ENCODE measurements around the gene OGDHL. TPM values are rescaled to one million over a fixed set of nuclear protein-coding genes. Genes with fewer than 3 reads are reported as not detected.

The OGDHL gene
- total RNA-seq, 1 experiment from 2014 or later: 22.6 TPM

DNA sequence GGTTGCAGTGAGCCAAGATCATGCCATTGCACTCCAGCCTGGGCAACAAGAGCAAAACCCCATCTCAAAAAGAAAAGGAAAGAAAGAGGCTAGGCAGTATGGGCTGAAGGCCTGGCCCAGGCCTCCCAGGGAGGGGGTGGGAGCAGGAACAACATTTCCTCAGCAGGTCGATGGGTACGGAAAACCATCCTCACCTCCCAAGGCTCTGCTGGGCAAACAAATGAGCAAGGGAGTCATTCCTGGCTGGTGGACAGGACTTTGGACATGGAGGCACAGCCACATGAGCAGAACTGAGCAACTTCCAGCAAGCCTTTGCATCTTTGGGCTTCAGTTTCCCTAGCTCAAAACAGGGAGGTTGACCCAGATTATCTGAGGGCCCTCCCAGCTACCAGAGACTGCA, 13.0 kb downstream of the OGDHL start:
- Mint-ChIP-seq H3K27ac (no peak overlapping the region), H3K4me3 (no peak overlapping the region), H3K4me1 (no peaks in the 10 kb centered on the region), H3K36me3 (ENCODE audit: insufficient read depth in 1 of 3, low read depth in 3 of 3) (peaks cover 3 to 39% (median 21%) of the 10 kb centered on the region in 3 experiments; a peak in 5 of 7 replicates), H3K27me3 (ENCODE audit: low read depth) (no peaks in the 10 kb centered on the region; the same call in 1 of the 2 replicates), H3K9me3 (no peaks in the 10 kb centered on the region)
- Histone ChIP-seq H3T11ph (ENCODE audit: low read length) (no peak overlapping the region), H2AK5ac (ENCODE audit: insufficient read length, low read length) (no peak overlapping the region), H2BK20ac (ENCODE audit: low read depth, low read length, poor library complexity, severe bottlenecking) (no peak overlapping the region), H3K27ac (ENCODE audit: insufficient read length, low read depth, low read length) (no peak overlapping the region), H3K9ac (ENCODE audit: extremely low read depth, insufficient read length, low read length) (no peak overlapping the region), H3K56ac (ENCODE audit: insufficient read length, low read depth, low read length) (no peak overlapping the region), H3K79me1 (ENCODE audit: insufficient read depth, low read depth, low read length, poor library complexity, severe bottlenecking) (no peaks in the 10 kb centered on the region), H3K23ac (ENCODE audit: insufficient read length, low read depth, low read length) (no peak overlapping the region), H4K8ac (replicated peaks; ENCODE audit: insufficient read length, low read depth, low read length) (no peak overlapping the region), H2BK12ac (ENCODE audit: insufficient read length, low read depth, low read length) (no peak overlapping the region), H2AFZ (ENCODE audit: low read length) (no peak overlapping the region), H2BK15ac (ENCODE audit: low read depth, low read length) (no peak overlapping the region), H2BK5ac (ENCODE audit: insufficient read length, low read length) (no peak overlapping the region), H3K14ac (ENCODE audit: insufficient read depth, low read length) (no peak overlapping the region), H3K79me2 (ENCODE audit: insufficient read depth, low read length) (no peaks in the 10 kb centered on the region), H4K20me1 (ENCODE audit: control insufficient read depth, insufficient read depth, insufficient read length) (no peaks in the 10 kb centered on the region), H3K27me3 (ENCODE audit: insufficient read depth, low read length) (no peaks in the 10 kb centered on the region), H3K4me1 (ENCODE audit: insufficient read depth, low read length) (no peaks in the 10 kb centered on the region), H4K5ac (ENCODE audit: insufficient read length, low read depth, low read length) (no peak overlapping the region), H3K18ac (ENCODE audit: insufficient read length, low read depth, low read length) (no peak overlapping the region), H4K91ac (ENCODE audit: insufficient read length, low read depth, low read length) (no peak overlapping the region), H3K23me2 (ENCODE audit: insufficient read length, low read depth, low read length, poor library complexity, severe bottlenecking) (no peaks in the 10 kb centered on the region), H3K4me2 (ENCODE audit: insufficient read depth, insufficient read length, low read length) (no peak overlapping the region), H2BK120ac (ENCODE audit: low read depth, low read length, poor library complexity, severe bottlenecking) (no peak overlapping the region), H3K9me3 (ENCODE audit: control insufficient read depth, low read depth, low read length) (no peaks in the 10 kb centered on the region), H3K4ac (ENCODE audit: low read depth, low read length) (no peak overlapping the region)
- TF ChIP-seq, protein P1, sequence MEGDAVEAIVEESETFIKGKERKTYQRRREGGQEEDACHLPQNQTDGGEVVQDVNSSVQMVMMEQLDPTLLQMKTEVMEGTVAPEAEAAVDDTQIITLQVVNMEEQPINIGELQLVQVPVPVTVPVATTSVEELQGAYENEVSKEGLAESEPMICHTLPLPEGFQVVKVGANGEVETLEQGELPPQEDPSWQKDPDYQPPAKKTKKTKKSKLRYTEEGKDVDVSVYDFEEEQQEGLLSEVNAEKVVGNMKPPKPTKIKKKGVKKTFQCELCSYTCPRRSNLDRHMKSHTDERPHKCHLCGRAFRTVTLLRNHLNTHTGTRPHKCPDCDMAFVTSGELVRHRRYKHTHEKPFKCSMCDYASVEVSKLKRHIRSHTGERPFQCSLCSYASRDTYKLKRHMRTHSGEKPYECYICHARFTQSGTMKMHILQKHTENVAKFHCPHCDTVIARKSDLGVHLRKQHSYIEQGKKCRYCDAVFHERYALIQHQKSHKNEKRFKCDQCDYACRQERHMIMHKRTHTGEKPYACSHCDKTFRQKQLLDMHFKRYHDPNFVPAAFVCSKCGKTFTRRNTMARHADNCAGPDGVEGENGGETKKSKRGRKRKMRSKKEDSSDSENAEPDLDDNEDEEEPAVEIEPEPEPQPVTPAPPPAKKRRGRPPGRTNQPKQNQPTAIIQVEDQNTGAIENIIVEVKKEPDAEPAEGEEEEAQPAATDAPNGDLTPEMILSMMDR (conservative IDR thresholded peaks at IDR 0.05): no peak
- no peak for DNase-seq
- WGBS (ENCODE audit: extremely low coverage, insufficient read length, low lambda C conversion rate): no CpG with 5 or more reads among the region's 2 CpGs

All from H9 (cell line).